Measurements from ENCODE around the gene SLC2A5.
"Not testable (repeated sequence)": the region's sequence is repeated elsewhere in the genome, so short reads cannot be mapped to it uniquely, and the experiment has no call there.

SLC2A5 gene

DNA sequence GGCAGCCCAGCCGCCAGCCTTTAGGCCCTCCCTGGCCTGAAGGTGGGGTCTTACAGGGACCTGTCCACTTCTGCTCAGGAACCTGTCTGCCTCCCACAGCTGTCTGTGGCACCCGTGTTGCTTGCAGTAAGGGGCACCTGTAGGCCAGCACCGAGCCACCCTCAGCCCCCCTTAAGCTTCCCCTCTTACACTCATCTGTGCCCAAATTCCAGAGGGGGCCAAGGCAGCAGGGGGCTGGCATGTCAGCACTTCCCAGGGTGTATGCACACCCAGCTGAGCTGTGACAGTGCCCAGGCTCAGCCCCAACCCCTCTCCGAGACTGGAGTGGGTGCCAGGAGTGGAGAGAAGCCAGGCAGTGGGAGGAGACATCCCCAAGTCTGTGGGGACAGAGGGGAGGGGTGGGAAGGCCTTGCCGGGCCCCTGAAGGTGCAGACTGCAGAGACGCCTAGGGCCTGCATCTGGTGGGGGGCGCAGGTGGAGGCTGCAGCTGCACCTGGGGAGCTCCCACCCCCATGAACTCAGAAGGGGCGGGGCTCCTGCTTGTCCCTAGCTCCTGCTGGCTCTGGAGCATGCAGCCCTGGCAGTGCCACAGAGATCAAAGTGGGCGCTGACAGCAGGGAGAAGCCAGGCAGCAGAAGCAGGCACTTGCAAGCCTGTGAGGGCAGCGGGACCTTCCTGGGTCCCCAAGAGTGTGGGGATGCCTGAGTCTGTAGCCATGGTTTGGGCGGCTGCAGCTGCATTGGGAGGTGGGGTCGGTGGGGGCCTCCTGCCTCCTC lies 37.8 kb downstream of the SLC2A5 start:
- DNase-seq = no peak

DNA sequence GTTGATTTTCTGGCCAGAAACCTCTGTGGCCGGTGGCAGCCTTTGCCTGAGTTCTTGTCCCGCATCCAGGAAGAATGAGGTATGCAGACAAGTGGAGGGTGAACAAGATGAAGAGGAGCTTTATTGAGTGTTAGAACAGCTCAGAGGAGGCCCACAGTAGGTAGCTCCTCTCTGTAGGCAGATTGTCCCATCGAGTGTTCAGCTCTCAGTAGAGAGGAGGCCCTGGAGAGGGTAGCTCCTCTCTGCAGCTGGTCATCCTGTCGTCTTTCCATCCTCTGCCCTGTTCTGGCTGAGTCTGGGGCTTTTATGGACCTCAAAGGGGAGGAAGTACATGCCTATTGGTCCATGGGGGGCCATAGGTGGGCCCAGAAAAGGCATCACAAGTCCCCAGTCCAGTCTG lies 38.4 kb downstream of the SLC2A5 start:
- not testable (repeated sequence) for DNase-seq

DNA sequence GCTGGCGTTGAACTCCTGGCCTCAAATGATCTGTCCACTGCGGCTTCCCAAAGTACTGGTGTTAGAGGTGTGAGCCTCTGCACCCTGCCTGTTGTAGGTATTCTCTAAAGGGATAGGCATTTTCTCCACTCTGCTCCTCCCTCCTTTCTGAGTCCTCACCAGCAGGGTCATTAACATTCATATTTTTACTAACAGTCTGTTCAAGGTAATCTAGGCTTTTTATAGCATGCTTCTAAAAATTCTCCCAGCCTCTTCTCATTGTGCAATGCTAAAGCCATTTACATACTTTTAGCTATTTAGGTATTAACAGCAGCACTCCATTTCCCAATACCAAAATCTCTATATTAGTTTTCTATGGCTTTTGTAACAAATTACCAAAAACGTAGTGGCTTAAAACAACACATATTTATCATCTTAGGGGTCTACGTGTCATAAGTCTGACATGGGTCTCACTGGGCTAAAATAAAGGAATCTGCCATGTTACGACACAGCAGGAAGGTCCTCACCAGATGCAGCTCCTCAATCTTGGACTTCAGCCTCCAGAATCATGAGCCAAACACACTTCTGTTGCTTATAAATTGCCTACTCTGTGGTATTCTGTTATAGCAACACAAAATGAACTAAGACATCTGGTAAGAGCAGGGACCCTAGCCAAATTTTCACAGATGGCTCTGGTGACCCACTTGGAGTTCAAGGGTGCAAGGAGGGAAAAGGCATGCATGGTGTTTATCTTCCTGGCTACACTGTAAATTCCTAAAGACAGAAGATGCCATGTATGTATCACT lies 40.3 kb downstream of the SLC2A5 start:
- no peak for DNase-seq

DNA sequence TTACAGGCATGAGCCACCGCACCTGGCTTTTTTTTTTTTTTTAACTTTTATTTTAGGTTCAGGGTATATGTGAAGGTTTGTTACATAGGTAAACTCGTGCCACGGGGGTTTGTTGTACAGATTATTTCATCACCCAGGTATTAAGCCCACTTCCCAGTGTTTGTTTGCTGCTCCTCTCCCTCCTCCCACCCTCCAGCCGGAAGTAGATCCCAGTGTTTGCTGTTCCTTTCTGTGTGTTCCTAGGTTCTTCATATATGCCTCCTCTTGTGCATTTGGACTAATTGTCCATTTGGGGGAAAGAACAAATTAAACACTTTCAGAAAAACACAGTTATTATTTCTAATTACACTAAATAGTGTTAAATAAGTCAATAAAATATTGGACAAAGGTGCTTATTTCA lies 42.1 kb downstream of the SLC2A5 start:
- no peak for DNase-seq

DNA sequence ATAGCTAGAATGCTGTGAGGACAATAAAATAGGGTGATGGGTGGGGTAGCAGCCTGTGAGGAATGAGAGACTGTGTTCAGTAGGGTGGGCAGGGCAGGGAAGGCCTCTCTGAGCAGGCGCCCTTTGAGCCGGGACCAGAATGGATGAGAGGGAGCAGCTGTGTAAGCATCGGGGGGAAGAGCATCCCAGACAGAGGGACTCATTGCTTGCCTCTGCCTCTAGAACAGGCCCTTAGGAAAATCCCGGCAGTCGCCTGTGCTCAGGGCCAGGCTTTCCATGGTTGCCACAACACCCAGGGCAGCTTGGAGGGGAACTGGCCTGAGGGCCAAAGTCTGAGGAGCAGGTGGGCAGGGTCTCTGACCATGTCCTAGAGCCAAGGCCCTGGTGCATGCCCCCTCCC lies 44.0 kb downstream of the SLC2A5 start:
- no peak for DNase-seq

DNA sequence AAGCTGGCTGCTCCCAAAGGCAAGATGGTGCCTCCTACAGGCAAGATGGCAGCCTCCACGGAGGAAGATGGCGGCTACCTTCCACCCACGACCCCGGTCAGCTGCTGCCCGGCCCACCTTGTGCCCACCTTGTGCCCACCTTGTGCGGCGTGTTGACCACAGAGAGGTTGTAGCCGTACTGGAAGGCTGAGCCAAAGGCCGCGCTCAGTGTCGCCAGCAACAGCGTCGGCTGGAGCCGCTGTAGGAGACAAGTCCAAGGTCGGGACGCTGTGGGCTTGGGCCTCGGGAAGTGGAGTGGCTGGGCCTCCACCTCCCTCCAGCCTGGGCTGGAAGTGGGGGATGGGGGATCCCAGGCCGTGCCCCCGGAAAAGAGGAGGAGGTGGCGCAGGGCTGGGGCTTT lies 44.6 kb downstream of the SLC2A5 start:
- DNase-seq = no peak

DNA sequence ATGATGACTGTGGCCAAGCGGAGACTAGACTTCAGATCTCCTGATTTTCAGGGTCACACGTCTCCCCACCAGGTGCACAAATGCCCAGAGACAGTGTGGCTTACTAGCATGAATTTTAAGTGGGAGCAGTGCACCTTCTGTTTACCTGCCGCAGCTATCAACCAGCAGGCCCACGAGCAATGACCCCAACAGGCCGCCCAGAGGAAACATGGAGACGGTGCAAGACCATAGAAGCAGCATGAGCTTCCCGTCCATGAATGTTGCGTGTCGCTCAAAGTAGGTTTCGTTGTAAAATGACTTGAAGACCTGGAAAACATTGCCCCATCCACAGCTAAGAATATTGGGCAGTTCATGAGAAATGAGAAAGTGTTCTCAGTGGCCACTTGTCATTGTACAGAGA lies 46.7 kb downstream of the SLC2A5 start:
- no peak for DNase-seq

DNA sequence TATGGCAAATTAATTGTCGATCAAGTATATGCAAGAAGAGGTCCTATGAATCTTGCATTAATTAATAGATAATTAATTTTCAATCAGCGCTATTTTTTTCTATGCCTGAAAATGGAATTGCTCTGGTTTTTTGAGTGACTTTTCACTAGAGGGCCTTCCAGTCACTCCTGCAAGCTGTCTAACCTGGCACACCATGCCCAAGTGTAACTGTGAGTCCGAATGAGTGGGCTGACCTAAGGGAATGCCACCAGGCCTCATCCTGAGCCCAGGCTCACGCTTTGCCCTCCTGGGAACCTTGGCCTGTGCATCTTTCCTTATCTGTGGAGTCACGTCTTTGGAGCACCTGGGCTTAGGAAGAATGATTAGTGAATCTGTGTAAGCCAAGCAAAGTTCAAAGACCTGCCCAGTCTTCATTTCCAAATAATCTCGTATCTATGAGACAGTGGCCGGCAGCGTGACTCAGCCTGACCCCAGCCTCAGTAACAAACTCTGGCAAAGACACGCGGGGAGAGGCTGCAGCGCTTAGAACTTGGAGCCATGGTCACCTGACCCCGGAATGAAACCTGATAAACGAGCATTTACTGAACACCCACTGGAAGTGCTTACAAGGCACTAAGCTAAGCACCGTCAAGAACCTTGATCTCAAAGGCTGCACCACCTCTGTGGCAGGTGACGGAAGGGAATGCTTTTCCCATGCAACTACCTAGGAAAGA lies 47.3 kb downstream of the SLC2A5 start:
- not testable (repeated sequence) for DNase-seq

DNA sequence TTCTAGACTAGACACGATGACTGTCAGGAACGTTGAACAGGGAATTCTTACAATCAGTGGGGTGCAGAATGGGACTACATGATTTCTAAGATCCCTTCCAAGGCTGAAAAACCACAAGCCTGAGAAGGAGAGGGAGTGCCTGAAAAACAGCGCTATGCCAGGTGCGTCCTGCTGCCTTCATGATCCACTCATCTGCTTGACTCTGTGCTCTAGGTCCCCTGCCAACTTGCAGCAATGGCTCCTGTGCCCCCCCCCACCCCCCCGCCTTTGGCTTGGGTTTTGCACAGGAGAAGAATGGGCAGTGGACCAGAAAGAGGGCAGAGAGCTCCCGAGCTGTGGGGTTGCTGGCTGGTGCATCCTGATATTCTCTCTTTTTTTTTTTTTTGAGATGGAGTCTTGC lies 49.1 kb downstream of the SLC2A5 start:
- DNase-seq = no peak

DNA sequence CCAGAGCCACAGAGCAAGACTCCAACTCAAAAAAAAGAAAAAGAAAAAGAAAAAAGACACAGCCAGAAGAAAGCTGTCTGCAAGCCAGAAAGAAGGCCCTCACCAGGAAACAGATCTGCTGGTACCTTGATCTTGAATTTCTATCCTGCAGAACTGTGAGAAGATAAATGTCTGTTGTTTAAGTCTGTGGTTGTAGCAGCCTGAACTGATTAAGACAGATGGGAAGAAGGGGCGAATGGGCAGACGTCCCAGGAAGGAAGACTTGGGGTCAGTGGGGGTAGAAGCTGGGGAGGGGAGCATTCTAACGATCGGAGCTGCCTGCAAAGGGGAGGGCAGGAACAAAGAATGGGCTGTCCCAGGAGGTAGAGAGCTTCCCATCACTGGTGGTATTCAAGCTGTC lies 49.5 kb downstream of the SLC2A5 start:
- no peak for DNase-seq

DNA sequence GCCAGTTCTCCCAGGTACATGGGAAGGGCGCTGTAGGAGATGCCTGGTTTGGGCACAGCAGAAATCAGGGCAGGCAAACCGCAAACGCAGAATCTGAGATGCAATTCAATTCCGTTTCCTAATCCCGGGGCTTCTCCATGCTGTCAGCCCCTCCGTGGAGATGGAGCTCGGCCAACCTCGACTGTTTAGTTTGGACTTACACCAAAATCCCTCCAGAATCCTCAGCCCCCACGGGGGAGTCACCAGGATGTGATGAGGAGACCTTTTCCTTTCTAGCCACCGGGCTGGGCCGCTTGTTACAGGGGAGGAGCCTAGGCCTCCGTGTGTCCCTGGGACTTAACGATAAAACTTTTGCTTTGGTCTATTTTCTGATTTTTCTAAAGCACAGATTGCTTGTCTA lies 51.1 kb downstream of the SLC2A5 start:
- DNase-seq = no peak

DNA sequence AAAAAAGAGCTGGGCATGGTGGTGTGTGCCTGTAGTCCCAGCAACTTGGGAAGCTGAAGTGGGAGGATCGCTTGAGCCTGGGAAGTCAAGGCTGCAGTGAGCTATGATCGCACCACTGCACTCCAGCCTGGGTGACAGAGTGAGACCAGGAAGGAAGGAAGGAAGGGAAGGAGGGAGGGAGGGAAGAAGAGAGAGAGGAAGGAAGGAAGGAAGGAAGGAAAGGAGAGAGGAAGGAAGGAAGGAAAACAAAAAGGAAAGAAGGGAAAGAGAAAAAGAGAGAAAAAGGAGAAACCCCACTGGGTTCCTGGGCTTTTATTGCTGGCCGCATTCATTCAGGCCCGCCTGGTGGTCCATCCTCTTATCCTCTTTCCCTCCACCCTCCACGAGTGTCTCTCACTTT lies 53.0 kb downstream of the SLC2A5 start:
- DNase-seq = no peak

DNA sequence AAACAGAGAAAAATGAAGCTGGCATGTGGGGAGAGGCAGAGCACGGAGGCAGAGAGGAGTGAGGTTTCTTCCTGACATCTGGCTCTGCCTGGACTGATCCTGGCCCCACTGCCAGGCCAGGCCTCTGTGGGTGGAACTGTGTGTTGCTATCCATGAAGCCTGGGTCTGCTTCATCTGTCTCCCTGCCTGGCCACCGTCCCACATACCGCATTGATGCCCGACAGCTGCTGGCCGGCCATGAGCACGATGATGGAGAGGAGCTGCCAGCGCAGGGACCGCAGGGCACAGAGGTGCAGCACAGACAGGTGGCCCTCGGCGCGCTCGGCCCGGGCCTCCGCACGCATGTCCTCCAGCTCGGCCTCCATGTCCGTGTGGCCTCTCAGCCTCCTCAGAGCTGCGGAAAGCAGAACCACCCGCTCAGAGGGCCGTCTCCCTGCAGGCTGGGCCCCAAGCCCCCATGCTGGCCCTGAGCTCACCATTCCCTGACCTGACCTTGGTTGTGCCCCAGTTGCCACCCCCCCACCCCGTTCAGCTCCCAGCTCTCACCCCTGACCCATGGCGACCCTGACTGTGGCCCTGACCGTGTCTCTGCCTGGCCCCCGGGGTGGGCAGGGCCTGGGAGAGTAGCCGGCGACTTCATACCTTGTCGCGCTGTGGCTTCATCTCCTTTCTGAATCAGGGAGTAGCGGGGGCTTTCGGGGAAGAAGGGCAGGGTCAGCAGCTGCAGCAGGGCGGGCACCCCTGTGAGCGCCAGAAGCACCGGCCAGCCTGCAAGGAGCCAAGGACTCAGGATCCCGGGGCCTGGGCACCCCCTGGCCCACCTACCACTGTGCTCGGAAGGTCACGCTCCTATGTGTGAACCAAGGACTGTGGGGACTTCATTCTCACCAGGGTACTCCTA lies 54.7 kb downstream of the SLC2A5 start:
- no peak for DNase-seq

DNA sequence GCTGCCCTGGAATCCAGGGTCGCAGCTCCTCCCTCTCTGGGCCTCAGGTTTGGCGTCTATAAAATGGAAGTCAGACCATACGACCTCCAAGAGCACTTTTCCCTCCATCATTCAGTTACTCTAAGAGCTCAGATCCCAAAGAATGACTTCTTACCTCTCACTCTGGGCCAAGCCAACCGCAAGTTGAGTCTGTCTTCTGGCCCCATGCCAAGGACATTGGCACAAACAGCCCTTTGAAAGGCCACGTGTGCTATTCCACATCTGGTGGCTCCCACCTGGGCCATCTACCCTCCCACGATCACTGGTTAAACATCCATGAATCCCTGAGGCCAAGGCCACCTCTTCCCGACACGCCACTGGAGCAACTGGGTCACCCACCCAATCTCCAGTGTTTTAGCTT lies 55.6 kb downstream of the SLC2A5 start:
- no peak for DNase-seq

DNA sequence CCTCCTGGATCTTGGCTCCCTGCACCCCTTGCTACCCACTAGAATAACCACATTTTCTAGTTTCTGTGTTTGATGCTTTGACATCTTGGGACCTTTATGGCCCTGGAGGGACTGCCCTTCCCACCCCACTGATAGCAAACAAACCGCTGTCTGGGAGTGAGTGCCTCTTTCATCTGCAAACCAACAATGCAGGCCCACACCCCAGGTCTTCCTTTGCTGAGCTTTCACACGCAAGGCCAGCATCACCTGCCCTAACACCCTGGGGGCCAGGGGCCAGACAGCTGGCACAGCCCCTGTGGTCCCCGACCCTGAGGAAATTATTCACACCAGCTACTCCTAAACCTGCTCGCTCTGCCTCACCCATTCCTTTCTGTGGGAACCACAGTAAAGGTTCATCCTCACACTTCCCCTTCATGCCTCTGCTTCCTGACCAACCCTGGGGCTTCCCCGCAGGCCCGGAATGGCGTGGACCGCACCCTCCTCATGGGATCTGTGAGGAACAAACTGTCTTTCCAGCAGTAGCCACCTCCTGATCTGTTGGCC lies 58.6 kb downstream of the SLC2A5 start:
- DNase-seq = no peak

DNA sequence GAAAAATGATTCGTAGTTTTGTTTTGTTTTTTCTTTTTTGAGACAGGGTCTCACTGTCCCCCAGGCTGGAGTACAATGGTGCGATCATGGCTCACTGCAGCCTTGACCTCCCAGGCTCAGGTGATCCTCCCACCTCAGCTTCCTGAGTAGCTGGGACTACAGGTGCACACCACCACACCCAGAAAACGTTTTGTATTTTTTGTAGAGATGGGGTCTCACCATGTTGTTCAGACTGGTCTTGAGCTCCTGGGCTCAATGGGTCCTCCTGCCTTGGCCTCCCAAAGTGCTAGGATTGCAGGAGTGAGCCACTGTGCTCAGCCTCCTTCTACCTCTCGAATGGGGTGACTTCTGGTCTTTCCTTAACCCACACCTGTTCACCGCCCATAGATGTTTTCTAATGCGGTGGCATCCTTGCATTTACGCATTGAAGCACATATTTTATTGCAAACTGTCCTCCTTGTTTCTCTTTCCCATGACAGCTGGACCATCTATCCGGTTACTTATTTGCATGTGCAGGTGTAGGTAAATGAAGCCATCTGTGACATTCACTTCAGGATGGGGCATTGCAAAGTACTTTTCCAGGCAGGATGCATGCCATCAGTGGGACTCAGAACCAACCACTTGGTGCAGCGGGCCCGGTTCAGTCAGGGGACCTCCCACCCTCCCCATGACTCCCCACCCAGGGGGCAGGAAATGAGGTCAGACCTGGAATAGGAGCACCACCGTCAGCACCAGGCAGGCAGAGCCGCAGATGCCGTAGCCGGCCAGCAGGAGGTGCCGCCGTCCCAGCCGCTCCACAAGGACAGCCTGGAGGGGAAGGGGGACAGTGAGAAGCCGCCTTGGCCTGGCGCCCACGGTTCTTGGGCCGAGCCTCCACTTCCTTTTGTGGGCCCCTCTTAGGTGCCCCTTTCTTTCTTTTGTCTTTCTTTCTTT lies 59.7 kb downstream of the SLC2A5 start:
- DNase-seq = no peak

DNA sequence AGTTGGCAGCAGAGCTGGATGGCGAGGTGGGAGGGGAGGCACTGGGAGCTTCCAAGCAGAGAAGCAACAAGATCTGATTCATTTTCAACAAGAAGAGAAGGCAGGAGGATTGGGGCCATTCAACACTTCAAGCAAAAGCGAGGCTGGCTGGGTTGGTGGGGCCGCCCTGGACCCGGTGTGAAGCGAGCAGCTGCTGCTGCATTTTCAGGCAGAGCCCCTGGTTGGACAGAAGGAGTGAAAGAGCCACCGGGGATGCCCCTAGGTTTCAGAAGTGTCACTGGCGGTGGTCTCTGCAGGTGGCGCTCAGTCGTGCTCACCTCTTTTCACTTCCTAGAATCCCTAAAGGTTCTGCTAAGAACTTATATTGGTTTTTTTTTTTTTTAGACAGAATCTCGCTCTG lies 61.2 kb downstream of the SLC2A5 start:
- DNase-seq = no peak

DNA sequence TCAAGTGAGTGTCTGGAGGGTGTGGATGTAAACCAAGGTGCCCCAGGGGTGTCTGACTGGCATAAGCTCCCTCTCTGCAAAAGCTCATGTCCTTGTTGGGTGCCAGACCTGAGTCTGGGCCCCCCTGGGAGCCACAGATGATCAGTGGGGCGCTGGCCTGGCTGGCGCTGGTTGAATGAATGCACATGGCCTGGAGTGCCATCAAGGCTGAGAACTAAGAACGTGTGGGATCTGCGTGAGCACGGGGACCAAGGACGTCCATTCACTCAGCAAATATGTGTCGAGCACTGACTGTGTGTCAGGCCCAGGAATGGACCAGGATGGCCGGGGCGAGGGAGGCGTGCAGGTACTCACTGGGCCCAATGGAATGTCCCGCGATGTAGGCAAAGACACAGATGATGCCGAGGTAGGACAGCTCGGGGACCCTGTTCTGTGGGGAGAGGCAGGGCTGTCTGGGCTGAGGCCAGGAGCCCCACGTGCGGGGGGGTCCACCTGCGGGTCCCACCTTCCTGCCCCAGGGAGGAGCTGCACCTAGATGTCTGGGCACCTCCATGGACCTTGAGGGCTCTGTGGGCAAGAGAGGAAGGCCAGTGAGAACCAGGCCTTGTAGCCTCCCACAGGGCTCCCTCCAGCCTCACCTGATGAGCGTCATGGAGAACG lies 62.3 kb downstream of the SLC2A5 start:
- no peak for DNase-seq

DNA sequence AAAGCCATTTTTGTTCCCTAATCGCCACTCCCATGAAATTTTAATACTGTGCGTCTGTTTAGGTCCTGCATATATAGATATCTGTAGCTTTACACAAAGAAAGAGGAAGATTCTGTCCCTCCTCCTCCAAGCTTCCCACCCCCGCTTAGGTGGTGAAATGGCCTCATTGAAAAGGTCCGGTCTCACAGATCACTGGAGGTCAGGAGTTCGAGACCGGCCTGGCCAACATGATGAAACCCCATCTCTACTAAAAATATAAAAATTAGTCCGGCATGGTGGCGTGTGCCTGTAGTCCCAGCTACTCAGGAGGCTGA lies 64.1 kb downstream of the SLC2A5 start:
- DNase-seq = no peak

DNA sequence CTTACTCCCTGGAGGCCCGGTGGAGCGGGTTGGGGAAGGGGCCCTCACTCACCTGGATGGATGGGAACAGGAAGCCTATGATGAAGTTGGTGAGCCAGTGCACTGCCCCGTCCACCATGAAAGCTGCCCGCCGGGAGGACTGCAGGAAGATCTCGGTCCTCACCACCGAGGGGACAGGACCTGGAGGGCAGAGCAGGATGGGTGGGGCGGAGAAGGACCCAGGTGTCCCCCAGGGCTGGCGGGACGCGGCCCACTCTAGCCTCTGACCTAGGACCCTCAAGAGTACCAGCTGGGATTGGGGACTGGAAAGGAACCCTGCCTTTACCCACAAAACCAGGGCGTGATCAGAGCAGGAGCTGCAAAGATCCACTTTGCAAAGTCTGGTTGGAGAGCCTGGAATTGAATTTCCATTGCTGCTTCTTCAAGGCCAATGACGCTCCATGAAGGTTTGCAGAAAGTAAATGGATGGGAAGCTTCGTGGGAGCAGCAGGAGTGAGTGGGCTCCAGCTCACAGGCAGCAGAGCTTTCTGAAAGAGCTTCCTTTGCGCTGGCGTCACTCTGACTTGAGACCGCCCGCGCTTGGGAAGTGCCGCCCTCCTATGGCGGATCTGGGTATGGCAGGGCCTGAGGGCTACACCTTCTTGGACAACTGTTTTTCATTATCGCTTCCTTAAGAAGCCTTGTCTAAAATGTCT lies 64.6 kb downstream of the SLC2A5 start:
- no peak for DNase-seq

Measured in NCI-H1694 treated with DMSO at 0.1 percent for 48 hours (cell line).